ENCODE measurements around the gene PTCH1.

DNA sequence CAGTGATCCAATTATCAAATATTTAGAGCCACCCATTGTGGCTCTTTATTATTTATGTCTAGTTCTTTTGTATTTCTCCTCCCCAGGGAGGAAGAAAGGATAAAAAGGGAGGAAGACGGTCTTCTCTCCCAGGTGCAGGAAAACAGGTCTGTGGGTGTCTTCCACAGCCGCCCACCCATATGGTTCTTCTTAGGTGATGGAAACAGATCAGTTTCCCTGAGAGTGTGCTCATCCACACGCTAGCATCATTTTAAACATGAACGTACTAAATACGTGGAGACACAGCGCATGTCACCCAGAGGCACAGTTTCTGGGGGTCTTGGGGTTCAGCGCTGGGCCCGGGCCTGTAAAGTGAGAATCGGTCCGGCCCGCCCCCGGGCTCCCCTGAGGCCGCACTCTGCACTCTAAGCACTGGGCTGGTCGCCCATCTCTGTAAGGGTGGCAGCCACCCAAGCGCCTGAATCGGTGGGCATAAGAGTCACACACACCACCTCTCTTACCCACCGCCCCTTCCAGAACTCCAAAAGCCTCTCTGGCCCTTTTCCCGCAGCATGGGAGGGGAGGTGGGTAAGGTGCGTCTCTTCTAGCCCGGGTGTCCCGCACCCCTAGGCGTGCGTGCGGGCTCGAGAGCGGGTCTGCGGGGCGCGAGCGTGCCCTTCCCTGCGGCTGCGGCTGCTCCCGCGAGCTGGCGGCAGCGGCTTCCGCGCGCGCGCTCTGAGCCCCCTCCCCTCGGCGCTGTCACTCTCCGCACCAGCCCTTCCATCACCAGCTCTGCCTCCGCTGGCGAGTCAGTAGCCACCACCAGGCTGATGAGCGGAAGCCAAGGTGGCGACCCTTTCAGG, 1.3 kb downstream of the PTCH1 start:
- TF ChIP-seq, protein P1, sequence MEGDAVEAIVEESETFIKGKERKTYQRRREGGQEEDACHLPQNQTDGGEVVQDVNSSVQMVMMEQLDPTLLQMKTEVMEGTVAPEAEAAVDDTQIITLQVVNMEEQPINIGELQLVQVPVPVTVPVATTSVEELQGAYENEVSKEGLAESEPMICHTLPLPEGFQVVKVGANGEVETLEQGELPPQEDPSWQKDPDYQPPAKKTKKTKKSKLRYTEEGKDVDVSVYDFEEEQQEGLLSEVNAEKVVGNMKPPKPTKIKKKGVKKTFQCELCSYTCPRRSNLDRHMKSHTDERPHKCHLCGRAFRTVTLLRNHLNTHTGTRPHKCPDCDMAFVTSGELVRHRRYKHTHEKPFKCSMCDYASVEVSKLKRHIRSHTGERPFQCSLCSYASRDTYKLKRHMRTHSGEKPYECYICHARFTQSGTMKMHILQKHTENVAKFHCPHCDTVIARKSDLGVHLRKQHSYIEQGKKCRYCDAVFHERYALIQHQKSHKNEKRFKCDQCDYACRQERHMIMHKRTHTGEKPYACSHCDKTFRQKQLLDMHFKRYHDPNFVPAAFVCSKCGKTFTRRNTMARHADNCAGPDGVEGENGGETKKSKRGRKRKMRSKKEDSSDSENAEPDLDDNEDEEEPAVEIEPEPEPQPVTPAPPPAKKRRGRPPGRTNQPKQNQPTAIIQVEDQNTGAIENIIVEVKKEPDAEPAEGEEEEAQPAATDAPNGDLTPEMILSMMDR (IDR thresholded peaks at IDR 0.05; ENCODE audit: low read depth, low read length) = no peak
- no peak for TF ChIP-seq EZH2phosphoT487 (IDR thresholded peaks at IDR 0.05; ENCODE audit: low read depth)
